Non-pigmented ciliary epithelial cell (primary cell): ENCODE measurements around the gene CLPSL2.

Experiments used
- DNase-seq: peaks from one replicate; pipeline ENCODE4 v3.0.0-alpha.2; 2010; ENCODE audit warnings: low read depth

The CLPSL2 gene

DNA sequence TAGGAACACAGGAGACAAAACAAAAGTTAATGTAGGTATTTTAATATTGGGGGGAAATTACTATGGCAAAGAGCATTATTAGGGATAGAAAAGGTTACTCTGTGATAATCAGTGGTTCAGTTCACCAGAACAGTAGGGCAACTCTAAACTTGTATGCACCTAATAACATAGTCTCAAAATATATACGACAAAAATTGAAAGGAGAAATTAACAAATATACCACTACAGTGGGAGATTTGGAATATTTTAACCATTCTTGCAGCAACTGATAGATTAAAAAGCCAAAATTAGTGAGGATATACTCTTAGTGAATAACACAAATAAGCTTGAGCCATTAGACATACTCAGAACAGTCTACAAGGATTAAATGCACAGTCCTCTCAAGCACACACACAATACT, 28.5 kb upstream of the CLPSL2 start:
- no peak for DNase-seq

DNA sequence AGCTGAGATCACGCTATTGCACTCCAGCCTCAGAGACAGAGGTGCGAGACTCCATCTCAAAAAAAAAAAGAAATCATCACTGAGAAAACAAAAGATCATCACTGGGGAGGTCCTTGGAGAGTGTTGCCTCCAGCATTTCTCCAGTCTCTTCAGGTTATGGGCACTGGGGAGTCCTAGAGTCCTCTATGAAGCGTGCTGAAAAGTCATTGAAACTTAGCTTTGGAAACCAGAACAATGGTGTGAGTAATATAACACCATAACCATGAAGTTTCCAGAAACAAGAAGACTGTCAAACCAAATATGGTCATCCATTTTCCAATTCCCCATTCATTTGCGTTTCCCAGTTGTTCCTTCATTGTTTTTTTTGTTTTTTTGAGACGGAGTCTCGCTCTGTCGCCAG, 25.8 kb upstream of the CLPSL2 start:
- no peak for DNase-seq

DNA sequence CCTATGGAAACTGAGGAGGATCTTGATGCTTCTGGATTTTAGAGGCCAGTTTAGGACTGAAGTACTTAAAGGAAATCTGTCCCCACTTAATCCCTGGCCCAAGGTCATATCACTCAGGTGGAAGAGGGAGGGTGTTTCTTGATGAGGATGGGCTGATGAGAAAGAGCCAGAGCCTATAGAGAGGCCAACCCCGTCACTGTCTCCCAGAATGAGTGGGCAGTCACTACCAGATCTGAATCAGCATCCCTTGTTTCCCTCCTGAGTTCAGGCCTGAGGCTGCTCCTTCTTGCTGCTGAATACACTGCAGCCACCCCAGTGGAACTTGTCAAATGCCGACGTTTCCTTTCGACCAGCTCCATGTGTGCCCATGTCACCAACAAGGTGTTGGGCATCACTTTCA, 24.8 kb upstream of the CLPSL2 start:
- DNase-seq: no peak

DNA sequence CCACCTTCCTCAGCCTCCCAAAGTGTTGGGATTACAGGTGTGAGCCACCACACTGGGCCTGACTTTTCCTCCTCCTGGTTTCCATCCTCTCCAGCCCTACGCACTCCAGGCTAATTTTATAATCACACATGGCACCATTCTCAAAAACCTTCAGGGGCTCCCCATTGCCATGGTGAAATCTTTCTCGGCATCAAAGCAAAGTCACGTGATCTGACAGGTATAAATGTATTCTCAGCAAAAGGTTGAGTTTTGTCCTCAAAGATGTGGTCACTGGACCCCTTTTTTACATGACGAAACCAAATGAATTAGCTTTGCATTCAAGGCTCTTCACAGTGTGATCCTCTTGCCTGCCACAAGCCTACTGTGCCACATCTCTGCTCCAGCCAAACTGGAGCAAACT, 24.1 kb upstream of the CLPSL2 start:
- no peak for DNase-seq

DNA sequence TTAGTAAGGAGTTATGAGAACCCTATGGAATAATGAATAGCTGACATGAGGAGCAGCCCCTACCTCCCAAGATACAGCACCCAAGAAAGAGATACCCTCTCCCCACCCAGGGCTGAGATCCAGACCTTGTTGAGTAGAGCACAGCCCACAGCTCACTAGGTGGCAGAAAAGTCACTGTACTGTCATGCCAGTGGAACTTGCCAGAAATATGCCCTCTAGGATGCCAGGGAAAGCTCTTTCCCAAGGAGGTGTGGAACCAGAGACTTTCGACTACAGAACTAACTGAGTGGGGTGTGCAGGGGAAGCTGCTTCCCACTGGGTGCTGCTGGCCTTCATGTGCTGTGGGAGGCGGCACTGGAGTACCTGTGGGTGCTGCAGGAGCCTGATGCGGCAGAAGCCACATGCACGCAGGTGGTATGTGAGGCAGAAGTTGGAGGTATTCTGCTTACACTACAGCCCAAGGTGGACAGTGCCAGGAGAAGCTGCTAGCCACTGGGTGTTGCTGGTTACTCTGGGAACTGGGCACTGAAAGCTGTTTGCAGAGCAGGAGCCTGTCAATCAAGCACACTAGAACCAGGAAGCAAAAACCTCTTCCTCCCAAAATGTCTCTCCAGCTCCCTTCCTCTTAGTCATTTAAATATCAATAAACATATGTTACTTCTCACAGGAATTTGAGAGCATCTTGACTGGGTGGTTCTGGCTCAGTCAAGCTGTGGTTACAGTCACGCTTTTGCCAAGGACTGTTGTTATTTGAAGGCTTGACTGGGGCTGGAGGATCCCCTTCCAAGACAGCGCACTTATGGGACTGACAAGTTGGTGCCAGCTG, 21.7 kb upstream of the CLPSL2 start:
- no peak for DNase-seq

DNA sequence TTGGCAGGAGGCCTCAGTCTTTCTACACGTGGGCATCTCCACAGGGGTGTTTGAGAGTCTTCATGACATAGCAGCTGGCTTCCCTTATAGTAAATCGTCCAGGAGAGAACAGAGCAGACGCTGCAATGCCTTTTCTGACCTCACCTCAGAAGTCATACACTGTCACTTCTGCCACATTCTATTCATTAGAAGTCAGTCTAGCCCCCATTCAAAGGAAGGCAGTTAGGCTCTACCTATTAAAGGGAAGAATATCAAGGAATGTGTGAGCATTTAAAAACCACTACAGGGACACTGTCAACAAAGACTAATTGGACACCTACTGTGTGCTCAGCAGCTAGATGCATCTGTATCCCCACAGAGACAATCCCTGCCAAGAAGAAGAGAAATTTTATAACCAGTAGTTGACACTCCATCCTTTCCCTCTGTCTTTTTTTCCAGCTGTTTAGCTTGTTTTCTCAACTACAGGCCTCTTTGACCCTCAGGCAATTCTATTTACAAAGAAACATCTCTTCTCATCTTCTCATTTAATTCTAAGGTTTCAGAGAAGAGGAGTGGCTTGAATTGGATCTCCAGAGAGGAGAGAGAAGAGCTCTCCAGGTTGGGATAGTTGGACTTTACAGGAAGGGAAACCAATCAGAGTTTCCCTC, 21.0 kb upstream of the CLPSL2 start:
- no peak for DNase-seq

DNA sequence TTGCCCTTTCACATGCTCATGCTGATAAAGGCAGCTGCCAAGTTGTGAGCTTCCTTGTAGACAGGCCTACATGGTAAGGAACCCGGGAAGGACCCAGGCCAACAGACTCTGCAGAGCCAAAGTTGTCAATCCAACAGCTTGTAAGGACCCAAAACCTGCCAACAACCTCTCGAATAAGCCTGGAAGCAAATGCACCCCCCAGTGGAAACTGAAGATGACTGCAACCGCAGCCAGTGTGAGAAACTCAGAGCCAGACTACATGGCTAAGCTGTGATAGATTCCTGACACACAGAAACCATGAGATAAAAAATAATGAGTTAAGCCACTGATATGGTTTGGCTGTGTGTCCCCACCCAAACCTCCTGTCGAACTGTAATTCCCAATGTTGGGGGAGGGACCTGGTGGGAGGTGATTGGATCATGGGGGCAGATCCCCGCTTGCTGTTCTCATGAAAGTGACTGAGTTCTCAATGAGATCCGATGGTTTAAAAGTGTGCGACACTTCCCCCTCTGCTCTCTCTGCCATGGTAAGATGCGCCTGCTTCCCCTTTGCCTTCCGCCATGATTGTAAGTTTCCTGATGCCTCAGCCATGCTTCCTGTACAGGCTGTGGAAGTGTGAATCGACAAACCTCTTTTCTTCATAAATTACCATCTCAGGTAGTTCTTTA, 18.8 kb upstream of the CLPSL2 start:
- peak; percentile 15 for DNase-seq

DNA sequence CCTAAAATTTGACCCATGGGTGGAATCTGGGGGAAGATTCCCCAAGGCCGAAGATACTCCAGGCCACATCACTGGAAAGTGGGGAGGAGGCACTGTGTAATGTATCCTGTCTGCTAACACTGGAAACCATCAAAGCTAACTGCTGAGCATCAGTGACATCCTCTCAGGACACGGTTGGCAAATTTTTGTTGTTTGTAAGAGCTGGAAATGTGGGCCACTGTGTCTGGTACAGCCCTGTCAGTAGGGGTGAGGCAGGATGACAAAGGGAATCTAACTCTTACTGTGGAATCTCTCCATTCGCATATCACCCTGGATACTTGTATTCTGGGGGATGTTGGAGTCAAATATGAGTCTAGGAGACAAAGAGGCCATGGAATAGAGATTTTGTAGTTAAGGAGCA, 17.0 kb upstream of the CLPSL2 start:
- no peak for DNase-seq

DNA sequence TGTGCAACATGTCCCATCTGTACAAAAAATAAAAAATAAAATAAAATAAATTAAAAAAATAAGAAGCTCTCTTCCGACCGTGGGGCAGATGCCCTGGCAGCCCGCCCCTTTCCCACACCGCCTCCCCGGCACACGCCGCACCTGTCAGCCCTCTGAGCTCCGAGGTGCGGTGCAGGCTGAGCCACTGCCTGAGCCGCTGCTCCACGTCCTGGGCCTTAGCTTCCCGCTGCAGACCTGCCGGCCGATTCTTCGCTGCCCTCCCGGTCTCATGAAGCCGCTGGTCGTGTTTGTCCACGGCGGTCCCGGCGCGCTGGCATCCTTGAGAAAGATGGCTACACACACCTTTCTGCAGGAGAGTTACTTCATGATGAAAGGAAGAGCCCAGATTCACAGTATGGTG, 10.7 kb upstream of the CLPSL2 start:
- no peak for DNase-seq

DNA sequence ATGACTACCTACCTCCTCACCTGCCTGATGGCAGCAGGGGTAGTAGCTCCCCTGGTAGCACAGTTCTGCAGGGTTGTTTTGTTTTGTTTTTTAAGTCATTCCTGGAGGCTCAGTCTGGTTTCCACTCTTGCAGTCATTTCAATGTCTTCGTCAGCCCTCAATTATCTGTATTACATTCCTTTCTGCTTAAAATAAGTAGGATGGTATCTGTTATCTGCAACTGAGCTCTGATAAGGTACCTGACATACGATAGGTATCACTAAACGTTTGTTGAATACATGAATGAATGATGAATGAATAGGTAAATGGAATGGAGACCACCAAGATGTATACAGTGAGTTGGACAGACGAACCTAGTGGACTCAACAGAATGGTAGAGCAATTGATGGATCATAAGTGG, 7.2 kb upstream of the CLPSL2 start:
- DNase-seq: no peak

DNA sequence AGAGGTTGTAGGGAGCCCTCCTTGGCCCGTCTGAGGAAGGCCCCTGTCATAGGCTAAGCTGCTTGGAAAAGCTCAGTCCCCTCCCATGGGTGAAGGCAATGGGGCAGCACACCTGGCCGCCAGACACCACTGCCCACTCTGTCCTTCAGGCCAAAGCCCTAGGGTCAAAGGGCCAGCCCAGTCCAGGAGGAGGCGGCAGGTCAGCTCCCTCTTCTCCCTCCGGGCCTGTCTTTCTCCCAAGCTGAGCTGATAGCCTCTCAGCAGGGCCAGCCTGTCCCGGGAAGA, 5.1 kb upstream of the CLPSL2 start:
- no peak for DNase-seq

DNA sequence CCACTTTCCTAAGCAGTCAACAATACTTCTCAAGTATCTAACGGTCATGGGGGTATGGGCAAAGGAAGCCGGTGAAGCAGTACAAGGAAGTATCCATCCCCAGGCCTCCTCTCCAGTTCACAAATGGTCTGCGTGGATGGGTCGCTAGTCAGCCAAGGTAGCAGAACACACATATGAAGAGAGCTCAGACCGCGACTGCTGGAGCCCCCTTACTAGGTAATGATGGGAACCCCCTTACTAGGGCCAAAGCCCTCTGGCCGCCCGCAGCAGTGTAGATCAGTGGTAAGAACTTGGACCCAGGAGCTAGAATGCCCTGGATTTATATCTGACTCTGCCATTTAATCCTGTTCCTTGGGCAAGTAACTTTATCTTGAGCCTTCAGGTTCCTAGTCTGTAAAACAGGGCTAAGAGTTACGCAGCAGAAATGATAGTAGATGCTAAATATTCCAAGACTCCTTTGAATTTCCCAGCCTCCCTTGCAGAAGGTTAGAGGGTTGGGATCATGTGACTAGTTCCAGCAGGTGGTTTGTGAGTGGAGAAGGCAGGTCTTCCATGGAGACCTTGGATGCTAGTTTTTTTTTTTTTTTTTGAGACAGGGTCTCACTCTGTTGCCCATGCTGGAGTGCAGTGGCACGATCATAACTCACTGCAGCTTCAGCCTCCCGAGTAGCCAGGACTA, 2.1 kb upstream of the CLPSL2 start:
- no peak for DNase-seq

DNA sequence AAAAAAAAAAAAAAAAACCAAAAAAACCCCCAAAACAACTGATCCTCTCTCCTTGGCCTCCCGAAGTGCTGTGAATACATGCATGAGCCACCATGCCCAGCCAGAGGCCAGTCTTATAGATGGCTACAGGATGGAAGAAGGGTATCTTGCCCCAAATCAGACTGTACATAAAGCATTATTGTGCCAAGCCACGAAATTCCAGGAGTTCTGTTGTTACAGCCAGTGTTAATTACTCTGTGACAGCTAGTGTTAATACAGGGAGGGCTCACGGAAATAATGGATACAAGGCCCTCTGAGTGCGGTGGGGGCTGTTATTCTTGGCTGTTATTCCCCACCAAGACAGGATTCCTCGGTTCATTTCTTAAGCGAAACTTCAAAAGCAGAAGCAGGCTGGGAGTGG, 1.4 kb upstream of the CLPSL2 start:
- DNase-seq: no peak

DNA sequence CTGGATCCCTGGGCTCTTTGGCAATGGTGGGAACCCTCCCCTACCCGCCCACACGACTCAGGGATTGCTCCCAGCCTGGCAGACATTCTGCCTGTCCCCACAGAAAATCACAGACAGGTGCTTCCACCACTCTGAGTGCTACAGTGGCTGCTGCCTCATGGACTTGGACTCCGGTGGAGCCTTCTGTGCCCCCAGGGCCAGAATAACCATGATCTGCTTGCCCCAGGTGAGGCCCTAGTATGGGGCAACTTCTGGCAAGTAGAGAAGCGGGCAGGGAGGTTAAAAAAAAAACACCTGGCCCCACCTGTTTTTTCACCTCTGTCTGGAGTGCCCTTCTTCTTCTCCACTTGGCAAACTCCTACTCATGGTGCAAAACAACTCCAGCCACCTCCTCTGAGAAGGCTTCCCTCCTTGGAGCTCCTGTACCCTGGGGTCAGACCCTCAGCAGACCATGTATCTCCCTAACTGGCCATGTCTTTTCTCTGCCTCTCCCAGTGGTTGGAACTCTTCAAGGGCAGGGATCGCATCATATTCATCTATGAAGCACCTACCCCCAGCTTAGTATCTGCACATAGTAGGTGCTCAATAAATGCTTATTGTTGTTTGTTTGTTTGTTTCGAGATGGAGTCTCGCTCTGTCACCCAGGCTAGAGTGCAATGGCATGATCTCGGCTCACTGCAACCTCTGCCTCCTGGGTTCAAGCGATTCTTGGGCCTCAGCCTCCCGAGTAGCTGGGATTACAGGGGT, 1.1 kb downstream of the CLPSL2 start:
- no peak for DNase-seq

DNA sequence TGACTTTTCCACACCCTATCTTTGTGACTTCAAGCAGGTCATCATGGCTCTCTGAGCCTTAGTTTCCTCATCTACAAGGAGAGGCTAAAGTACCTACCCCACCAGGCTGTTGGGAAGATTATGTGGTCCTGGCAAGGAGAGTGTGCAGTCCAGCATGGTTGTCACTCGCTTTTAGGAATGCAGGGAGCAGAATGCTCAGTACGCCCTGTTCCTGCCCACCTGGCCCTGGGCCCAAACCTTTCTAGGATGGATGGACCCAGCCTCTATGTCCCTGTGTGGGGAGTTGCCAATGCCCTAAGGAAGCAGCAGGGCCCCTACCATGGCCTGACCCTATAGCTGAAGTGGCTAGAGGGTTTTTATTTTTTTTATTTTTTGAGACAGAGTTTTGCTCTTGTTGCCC, 2.0 kb downstream of the CLPSL2 start:
- no peak for DNase-seq

DNA sequence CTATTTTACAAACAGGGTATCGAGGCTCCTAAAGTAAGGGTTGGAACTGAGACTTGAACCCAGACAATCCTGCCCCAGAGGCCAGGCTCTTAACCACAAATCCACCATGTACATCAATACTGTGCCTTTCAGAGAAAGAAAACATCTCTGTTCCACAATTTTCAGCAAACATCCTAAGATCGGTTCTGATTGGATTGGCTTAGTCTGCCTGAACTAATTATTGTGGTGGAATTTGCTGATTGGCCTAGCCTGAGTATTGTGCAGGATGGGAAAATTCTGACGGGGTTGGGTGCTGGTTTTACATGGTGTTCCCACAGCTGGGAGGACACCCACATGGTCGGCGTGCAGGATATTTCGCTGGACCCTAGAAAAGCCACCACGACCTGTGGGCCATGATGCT, 4.3 kb downstream of the CLPSL2 start, which contains the start of gene CLPSL1:
Gene CLPSL1, plus strand, starts transcription at position 301 of the 400 bp plus-strand sequence. Its CDS starts 92 bp downstream, at position 393.
- DNase-seq: no peak

DNA sequence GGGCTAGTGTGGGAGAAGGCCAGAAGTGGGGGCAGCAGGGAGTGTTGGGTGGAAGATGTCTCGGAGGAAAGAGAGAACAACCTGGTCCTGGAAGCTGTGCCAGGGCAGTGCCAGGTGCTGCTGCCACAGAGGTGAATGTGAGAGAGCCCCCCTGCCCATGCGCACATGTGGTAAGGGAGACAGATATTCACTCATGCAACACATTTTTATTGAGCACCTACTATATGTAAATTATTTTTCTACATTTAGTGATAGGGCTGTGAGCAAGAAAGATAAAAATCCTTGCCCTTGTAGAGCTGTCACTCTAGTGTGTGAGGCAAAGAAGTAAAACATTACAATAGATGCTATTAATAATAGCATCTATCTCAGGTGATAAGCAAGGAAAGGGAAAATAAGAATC, 4.9 kb downstream of the CLPSL2 start:
- no peak for DNase-seq

DNA sequence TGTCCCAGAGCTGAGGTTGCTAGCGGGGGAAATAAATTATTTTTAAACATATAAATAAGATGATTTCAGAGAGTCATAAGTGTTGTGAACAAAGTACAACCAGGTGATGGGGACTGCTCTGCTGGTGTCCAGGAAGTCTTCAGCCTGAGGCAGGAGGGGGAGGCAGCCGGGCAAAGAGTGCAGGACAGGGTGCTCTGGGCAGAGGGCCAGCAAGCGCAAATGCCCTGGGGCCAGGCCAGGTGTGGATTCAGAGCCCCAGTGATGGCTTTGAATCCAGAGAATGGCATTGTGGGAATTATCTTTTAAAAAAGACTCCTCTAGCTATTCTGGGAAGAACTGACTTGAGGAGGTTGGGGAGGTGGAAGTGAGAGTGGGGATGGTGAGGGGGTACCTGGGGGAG, 6.0 kb downstream of the CLPSL2 start:
- DNase-seq: no peak

DNA sequence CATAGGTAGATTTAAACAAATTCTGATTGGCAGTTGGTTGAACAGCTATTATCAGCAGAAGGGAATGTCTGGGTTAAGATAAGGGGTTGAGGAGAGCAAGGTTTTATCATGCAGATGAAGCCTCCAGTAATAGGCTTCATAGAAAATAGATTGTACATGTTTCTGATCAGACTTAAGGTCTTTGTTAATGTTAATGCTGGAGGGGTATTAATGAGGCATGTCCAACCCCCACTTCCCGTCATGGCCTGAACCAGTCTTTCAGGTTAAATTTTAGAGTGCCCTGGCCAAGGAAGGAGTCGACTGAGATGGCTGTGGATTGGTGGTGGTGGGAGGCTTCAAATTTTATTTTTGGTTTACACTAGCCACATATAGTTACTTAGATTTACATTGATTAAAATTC, 7.8 kb downstream of the CLPSL2 start:
- no peak for DNase-seq

DNA sequence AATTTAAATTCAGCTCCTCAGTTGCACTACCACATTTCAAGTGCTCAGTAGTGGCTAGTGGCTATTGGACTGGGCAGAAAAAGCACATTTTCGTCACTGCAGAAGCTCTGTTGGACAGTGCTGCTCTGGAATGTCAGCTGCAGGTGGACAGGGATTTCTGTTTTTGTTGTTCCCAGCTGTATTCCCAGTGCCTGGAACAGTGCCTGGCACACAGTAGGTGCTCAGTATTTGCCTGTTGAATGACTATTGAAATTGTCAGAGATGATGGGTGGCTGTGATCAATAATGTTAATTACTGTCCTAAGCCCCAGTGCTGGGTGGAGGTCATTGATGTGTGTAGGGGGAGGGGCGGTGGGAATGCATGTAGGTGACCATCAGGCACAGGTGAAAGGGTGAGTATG, 9.9 kb downstream of the CLPSL2 start:
- no peak for DNase-seq

DNA sequence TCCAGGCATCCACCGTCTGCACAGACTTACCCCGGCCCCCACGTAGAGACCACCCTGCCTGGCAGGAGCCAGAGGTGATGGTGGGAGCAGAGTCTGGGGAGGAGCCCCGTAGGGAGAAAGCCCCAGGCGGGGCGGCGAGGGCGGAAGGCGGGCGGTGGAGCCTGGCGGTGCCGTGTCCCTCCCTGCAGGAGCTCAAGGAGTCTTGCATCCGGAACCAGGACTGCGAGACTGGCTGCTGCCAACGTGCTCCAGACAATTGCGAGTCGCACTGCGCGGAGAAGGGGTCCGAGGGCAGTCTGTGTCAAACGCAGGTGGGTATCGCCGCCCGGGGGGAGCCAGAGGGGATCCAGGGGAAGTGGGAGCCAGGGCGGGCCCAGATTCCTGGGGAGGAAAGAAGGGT, 10.4 kb downstream of the CLPSL2 start:
- DNase-seq: no peak
